SIG-M5 (cell line): ENCODE results near the gene RXFP4.

Experiments
- DNase-seq: peaks from one replicate; lab custom pipeline; 2025; lab: John Stamatoyannopoulos, UW

The RXFP4 gene

DNA sequence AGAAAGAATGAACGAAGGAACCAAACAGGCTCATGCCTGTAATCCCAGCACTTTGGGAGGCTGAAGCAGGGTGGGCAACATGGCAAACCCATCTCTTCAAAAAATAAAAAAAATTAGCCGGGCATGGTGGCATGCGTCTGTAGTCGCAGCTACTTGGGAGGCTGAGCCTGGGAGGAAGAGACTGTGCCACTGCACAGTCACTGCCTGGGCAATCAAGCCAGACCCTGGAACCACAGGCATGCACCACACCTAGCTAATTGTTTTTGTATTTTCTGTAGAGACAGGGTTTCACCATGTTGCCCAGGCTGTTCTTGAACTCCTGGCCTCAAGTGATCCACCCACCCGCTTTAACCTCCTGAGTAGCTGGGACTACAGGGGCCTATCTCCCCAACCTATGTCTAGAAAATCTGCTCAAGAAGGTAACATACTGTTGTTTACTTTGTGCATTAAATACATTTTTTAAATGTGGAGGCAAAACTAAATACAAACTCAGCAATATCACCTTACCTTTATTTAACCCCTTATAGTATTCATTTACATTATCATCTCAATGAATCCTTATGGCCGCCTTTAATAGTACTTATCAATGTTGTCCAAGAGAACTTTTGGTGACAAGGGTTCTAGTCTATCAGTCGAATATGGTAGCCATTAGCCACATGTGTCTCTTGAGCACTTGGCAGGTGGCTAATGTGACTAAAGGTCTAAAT is 10.0 kb upstream of the RXFP4 start:
- no peak for DNase-seq

DNA sequence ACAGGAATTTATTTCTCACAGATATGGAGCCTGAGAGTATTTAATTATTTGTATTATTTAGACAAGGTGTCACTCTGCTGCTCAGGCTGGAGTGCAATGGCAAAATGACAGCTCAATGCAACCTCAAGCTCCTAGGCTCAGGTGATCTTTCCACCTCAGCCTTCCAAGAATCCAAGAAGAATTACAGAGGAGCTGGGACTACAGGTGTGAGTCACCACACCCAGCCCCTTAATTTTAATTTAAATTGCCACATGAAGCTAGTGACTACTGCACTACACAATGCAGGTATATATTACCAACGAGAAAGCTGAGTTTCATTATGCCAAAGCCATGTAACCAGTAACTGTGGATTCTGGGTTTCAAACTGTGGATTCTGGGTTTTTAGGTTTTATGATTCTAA is 9.4 kb upstream of the RXFP4 start:
- no peak for DNase-seq

DNA sequence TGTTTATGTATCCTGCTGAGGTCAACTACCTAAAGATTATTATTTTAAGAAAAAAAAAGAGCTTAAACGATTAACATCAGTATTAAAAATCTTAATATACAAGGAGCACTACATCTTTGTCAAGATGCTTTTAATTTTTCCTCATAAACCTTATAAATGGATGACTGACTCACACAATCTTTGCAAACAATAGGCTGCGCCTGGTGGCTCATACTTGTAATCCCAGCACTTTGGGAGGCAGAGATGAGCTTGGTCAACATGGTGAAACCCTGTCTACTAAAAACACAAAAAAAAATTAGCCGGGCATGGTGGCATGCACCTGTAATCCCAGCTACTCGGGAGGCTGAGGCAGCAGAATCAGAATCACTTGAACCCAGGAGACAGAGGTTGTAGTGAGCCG is 9.0 kb upstream of the RXFP4 start:
- no peak for DNase-seq

DNA sequence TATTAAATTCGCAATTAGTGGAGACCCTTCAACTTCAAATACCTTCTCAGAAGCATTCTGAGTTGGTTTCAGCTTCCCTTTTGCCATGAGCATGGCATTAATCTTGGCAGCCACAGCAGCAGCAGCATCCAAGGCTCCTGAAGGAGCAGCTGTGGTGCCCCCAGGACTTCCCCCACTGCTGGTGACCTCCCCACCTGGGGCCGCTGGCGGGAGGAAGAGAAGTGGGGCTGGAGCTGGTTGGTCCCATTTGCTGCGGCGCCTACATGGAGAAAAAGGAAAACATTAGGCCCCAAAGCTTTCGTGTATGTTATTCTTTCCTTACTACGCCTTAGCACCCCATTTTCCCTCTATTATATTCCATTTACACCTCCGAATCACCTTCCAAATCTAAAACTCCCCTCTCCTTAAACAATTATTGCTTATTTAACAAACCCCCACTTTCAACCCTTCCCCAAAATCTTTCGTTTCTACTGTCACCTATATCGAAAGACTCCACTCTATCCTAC is 7.8 kb upstream of the RXFP4 start:
- no peak for DNase-seq

DNA sequence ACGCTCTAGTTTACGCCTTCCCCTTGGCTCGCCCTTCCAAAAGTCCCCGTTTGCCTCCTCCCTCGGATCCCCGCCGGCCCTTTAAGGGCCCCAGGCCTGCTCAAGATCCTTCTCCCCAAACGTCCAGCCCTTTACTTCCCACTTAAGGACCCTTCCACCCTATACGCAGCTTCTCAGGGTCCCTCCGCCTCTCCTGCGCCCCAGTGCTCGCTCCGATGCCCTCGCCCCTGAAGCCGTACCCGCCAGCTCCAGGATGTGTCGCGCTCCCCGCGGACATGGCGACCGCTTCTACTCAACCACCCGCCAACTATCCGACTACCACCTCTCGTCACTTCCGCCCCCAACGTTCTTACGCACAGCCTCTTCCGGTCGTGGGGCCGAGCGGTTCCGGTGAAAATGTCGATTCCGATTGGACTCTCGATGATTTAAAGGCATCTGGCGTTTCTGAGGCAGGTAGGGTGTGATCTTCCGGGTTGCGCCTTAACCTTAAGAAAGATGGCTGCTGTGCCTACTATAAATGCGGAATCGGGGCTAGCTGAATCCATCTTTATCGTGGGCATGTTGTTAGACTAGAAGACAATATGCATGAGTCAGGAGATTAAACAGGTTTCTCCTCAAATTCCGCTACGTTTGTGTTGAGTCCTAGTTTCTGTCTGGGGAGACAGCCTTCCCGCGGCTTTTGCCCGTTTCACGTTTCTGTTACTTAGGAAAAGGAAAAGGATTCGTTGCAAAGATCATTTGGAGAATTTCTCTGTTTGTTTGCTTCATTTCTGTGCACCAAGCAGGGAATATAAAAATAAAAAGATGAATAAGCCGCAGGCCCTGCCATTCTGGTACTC is 7.1 kb upstream of the RXFP4 start, which contains the start of gene KHDC4:
Gene KHDC4 (minus strand): TSS at position 317 of the 839 bp plus-strand sequence. CDS start 40 bp downstream, at position 277.
- peak; percentile 99 for DNase-seq

DNA sequence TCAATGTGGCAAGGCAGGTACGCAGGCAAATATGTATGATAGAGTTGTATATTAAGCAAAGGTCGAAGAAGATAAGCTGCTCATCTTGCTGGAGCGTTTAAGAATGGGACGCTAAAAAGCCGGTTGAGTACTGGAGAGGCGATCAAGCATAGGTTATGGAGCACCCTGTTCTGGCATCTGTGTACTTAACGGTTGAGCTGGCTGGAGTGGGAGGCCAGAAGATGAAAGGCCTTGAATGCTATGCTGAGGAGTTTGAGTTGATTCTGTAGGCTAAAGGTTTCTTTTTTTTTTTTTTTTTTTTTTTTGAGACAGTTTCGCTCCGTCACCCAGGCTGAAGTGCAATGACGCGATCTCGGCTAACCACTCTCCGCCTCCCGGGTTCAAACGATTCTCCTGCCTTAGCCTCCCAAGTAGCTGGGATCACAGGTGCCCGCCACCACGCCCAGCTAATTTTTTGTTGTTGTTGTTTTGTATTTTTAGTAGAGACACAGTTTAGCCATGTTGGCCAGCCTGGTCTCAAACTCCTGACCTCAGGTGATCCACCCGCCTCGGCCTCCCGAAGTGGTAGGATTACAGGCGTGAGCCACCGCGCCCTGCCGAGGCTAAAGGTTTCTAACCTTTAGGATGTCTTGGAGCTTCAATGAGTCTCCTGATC is 6.4 kb upstream of the RXFP4 start:
- no peak for DNase-seq

DNA sequence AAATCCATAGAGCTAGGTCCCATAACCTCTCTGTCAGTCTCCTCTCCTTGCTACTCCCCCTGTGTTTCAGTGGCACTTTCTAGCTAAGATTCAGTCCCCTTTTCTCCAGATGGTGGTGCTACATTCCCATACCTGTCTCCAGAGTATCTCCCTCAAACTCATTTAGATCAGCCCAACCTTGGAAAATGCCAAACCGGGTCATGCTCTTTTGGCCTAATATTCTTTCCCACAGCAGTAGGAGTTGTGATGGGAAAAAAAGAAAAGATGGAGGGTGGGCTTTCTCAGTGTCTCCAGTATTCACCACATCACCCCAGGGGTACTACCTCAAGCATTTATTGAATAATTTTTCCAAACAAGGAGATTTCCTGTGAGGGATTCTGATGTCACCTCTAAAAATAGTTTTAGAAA is 3.2 kb upstream of the RXFP4 start:
- no peak for DNase-seq

DNA sequence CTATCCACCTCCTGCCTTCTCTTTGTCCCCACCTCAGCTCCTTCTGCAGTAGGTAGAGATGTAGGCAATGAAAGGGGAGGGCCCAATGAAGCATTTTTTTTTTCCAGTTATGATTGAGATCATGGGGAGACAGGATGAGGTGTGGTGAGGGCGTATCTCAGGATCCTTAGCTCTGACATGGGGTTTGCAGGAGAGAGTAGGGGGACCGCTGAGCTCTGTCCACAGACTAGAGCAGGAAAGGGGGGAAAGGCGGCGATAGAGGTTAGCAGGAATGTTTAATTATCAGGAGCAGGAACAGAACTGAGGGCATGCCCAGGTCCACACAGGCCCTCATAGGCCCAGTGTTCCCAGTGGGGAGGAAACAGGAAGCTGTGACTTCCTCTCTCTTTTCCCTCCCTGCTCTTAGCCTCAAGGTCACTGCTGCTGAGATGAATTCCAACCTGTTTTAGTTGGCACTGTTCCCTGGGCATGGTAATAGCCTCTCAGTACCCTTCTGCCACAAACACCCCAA is 901 bp upstream of the RXFP4 start:
- DNase-seq, result no peak

DNA sequence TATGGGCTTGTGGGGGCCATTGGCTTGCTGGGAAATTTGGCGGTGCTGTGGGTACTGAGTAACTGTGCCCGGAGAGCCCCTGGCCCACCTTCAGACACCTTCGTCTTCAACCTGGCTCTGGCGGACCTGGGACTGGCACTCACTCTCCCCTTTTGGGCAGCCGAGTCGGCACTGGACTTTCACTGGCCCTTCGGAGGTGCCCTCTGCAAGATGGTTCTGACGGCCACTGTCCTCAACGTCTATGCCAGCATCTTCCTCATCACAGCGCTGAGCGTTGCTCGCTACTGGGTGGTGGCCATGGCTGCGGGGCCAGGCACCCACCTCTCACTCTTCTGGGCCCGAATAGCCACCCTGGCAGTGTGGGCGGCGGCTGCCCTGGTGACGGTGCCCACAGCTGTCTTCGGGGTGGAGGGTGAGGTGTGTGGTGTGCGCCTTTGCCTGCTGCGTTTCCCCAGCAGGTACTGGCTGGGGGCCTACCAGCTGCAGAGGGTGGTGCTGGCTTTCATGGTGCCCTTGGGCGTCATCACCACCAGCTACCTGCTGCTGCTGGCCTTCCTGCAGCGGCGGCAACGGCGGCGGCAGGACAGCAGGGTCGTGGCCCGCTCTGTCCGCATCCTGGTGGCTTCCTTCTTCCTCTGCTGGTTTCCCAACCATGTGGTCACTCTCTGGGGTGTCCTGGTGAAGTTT is 550 bp downstream of the RXFP4 start:
- DNase-seq, result no peak

DNA sequence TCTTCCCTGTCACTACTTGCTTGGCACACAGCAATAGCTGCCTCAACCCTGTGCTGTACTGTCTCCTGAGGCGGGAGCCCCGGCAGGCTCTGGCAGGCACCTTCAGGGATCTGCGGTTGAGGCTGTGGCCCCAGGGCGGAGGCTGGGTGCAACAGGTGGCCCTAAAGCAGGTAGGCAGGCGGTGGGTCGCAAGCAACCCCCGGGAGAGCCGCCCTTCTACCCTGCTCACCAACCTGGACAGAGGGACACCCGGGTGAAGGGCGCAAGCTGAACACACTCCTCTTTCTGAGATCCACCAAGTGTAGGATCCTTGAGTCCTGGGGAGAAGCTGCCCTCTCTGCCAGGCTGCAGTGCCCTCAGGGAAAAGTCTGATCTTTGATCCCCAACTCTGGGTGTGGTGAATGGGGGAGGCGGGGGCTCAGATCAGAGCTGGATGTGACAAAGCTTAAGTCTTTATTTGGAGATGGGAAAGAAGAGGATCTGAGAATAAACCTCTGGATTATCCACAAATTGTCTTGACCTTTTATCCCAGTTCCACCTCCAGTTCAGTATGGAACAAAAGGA is 1.2 kb downstream of the RXFP4 start:
- no peak for DNase-seq

DNA sequence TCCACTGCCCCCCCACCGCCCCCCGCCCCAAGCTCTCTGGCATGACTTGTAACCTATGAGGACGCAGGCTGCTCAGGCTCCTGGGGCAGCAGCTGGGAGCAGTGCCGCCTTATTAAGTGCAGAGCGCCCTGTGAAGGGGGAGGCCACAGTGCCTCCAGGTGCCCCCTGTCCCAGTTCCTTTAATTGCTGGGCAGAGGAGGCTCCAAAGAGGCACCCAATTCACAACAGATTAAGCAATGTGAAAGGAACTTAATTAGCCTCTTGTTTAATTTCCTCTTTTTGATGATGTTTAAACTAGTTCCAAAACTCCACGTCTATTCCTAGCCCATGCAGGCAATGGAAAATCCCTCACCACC is 3.0 kb downstream of the RXFP4 start:
- DNase-seq, result no peak

DNA sequence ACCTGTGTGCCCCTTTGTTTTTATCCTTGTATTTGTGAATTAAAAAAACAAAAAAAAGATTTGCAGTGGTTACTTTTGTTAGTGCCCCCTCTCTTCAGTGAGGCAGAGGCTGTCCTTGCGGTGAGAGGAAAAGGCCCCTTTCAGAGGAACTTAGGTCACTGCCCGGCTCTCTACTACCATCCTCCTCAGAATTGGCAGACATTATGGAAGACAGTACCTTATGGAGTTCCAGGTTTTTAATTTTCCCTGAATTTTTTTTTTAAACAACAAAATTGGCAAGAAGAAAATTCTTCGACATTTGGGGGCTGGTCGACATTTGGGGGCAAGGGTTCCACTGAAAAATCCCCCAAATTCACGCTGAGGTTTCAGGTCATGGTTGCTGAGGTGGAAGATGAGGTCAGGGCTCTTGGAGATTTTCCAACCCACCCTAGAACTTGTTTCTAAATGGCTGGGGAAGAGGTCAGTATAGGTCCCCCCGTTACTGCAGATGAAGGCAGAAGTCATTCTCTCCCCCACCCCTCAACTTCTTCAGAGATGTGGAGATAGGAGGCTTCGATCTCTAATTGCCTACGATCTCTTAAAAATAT is 5.3 kb downstream of the RXFP4 start:
- no peak for DNase-seq

DNA sequence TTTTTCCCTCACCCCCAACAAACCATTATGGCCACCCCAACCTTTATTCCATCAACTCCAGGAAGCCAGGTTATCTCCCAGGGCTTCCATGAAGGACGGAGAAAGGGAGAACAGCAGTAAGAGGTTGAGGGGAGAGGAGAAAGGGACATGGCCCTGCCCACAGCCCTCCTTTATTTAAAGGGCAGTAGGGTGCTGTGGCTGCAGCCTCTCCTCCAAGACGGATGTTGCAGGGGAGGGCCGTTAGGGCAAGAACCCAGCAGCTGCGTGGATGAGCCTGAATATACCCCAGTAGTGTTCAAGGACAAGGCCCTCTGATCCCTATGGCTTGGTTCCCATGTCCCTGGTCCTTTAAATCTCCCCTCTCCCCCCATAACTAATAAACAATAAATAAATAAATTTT is 5.9 kb downstream of the RXFP4 start:
- DNase-seq, result no peak

DNA sequence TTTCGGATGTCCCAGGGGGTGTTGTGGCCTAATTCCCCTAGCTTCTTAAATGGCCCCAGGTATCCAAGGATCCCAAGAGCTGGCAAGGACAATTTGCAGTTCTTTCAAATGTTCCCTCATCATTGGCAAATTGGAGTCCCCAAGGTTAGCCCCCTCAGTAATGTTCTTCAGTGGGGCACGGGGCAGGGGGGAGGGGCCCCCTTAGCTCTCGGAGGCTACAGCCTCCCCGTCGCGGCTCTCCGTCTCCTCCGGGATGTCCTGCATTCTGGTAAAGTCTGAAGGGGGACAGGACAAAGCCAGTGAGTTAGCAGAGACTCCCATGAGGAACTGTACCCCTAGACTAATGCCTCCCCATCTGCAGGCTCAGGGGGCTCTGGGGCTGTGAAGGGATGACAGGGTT is 6.3 kb downstream of the RXFP4 start:
- DNase-seq, result no peak

DNA sequence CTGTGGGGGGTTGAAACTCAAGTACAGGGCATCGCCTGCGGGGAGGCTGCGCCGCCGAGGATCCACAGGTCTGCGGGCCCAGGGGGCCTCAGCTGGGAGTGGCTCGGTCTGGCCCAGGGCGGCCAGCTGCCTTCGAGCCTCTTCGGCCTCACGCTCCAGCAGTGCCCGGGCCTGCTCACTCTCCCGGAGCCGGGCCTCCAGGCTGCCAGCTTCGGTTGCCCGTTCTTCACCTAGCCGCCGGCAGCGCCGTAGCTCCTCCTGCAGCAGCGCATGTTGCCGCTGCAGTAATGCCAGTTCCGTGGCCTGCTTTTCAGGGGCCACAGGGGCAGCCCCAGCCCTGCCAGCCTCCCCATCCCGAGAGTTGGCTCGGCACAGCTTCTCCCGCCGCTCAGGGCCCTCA is 9.4 kb downstream of the RXFP4 start:
- no peak for DNase-seq

DNA sequence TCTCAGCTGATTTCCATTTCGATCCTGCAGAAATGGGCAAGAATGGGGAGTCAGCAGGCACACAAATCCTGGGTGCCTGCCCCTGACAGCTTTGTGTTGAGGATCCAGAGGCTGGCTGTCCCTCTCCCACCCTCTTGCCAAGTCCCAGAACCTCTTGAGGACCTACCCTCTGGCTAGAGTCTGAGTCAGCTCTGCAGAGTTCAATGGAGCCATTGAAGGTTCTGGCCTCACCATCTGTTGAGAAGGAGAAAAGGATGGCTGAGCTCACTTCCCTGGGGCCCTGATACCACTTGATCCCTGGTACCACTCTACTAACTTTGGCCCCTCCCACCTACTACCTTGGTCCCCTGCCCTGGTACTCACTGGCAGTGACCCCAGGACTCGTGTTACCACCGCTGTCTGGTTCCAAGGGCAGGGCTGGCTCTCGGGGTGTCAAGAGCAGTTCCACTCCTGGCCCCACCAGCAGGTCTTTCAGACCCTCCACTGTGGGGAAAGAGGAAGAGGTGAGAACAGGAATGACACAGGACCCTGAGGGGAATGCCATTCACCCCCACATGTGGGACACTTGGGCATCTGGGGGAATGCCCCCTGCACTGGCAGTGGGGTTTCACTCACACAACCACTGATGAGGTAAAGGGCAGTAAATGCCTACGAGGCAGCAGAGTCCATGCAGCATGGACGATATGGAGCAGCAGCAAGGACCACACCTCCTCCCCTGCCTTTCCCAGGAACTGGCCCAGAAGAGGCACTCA is 10.5 kb downstream of the RXFP4 start:
- DNase-seq, result no peak

DNA sequence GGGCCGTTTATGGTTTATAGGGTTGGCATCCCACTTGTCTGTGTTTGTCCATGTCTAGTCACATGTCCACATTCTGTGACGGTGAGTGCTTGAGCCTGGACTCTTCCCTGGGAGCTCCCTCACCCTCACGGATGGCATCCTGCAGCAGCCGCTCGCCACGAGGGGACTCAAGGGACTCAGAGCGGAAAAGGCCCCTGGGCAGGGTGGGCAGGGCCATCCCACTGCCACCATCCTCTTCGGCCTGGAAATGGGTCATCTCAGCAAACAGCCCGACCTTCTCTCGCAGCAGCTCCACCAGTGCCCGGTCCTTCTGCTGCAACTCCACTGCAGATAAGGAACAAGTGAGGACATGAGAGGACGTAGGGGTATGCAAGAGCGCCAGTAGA is 11.1 kb downstream of the RXFP4 start:
- DNase-seq, result no peak

DNA sequence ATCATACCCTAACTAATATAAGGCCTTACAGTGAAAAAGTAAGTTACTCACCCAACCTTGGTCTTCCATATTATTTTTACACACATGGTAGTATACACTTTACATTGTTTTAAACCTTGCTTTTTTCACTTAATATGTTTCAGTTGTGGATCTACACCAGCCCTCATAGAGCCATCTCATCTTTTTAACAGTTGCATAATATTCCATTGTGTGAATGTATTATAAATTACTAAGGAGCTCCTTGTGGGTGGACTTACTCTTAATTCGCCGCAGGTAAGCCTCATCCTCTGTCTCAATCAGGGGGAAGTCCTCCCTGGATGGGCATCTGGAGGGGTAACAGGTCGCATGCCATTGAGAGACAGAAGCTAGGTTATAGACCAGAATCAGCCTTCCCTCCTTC is 13.2 kb downstream of the RXFP4 start:
- no peak for DNase-seq

DNA sequence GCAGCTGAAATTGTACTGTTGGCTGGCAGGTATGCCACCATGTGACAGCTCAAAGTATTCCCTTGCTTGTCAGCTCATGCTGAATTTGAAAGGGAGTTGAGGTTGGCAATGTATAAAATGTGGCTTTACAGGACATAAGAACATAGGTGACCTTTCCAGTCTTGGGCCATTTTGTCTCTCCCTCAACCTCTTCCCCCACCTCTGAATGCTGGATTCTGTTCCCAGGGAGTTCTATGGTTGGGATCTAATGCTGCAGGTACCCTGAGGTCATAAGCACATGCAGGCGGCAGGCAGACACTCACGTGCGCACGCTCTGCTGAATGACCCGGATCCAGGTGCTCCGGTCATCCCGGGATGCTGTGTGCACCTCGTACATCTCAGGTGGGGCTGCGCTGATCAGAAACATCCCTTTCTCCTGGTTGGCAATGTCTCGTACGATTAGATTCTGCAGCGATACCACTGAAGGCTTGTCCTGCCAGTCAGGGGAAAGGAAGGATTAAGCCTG is 16.0 kb downstream of the RXFP4 start:
- no peak for DNase-seq

DNA sequence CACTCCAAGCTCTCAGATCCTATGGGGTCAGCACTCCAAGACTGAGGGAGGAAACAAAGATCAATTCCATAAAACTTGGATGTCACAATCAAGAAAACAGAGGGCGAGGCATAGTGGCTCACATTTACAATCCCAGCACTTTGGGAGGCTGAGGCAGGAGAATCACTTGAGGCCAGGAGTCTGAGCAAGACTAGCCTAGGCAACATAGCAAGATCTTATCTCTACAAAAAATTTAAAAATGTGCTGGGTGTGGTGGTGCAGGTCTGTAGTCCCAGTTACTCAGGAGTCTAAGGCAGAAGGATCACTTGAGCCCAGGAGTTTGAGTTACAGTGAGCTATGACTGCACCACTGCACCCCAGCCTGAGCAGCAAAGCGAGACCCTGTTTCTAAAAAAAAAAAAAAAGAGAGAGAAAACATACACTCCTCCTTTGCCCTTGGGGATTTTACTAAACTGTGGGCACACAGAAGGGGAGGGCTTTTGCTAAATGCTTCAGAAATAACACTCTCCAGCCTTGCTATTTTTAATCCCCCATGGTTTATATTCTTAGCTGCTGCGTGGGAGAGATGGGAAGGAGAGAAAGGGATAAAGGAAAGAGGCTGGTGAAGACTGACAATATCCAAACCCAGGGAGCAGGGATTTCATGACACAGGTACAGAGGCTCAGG is 18.8 kb downstream of the RXFP4 start:
- DNase-seq, result no peak
